ENCODE data around the gene DAZAP1. TPM values are rescaled to one million over a fixed set of nuclear protein-coding genes. Genes with fewer than 3 reads are reported as not detected.

DAZAP1 gene
- total RNA-seq, 1 donor = 43.8 TPM

GRCh38 chr19:1451916-1452801, 44.8 kb downstream of the DAZAP1 start:
- no peak overlapping the region for H3K4me3 ChIP-seq (ENCODE audit: low read depth, low read length)
- TF ChIP-seq CTCF (IDR thresholded peaks at IDR 0.05; ENCODE audit: insufficient read depth, low read length) = no peak
- DNase-seq (ENCODE audit: low read depth) = no peak

DNA sequence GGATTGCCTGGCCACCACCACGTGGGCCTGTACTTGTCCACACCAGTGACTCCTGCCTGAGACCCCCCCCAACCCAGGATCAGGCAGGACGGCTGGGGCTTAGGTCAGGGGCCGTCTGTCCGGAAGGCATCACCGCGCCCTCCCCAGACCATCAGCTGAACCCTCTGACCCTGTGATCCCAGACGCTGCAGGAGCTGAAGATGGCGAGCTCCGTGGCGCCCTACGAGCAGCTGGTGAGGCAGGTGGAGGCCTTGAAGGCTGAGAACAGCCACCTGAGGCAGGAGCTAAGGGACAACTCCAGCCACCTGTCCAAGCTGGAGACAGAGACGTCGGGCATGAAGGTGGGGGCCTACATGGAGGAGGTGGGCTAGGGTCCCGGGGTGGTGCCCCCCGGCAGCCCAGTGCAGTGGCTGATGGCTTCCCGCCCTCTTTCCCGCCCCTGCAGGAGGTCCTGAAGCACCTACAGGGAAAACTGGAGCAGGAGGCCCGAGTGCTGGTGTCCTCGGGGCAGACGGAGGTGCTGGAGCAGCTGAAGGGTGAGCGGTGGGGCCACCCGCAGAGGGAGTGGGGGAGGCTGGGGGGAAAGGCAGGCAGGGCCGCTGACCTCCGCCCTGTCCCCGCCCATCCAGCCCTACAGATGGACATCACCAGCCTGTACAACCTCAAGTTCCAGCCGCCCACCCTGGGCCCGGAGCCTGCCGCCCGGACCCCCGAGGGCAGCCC, 45.6 kb downstream of the DAZAP1 start:
- no peak overlapping the region for H3K4me3 ChIP-seq (ENCODE audit: low read depth, low read length)
- DNase-seq (ENCODE audit: low read depth) = no peak
- TF ChIP-seq CTCF (IDR thresholded peaks at IDR 0.05; ENCODE audit: insufficient read depth, low read length) = no peak

- DNase-seq (ENCODE audit: low read depth) = no peak
- peak; percentile 16 for TF ChIP-seq CTCF (IDR thresholded peaks at IDR 0.05; ENCODE audit: insufficient read depth, low read length)
- H3K4me3 ChIP-seq (ENCODE audit: low read depth, low read length) = no peak overlapping the region
Observed at GRCh38 chr19:1453525-1454364, 46.4 kb downstream of the DAZAP1 start.

- H3K4me3 ChIP-seq (ENCODE audit: low read depth, low read length) = no peak overlapping the region
- DNase-seq (ENCODE audit: low read depth) = no peak
- no peak for TF ChIP-seq CTCF (IDR thresholded peaks at IDR 0.05; ENCODE audit: insufficient read depth, low read length)
Observed at GRCh38 chr19:1455002-1455335, 47.6 kb downstream of the DAZAP1 start.

DNA sequence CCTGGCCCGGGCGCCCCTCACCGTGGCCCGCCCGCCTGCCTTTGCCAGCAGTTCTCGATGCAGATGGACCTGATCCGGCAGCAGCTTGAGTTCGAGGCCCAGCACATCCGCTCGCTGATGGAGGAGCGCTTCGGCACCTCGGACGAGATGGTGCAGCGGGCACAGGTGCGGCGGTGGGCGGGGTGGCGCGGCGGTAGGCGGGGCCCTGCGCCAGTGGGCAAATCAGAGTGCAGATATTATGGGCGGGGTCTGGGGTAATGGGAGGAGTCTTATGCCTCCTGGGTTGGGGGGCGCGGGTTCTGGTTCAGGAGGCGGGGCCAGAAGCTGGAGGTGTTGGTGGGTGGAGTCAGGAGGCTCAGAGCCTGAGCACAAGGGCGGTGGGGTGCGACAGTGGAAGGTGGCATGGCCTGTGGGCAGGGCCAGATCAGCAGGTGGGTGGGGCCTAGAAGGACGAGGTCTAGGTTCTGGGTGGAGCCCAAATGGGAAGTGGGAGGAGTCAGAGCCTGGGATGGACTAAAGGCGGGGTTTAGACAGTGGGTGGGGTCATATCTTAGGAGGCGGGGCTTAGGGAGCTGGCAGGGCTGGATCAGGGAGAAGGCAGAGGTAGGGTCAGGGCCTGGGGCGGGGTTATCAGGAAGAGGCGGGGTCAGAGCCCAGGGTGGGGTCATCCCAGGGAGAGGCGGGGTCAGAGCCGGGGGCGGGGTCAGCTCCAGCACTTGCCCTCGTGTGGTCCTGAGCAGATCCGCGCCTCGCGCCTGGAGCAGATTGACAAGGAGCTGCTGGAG, 48.1 kb downstream of the DAZAP1 start:
- no peak overlapping the region for H3K4me3 ChIP-seq (ENCODE audit: low read depth, low read length)
- no peak for TF ChIP-seq CTCF (IDR thresholded peaks at IDR 0.05; ENCODE audit: insufficient read depth, low read length)
- peak; percentile 56 for DNase-seq (ENCODE audit: low read depth)

All from fibroblast of the aortic adventitia (primary cell).